Thoracic aorta (tissue), 2 donors: Measurements from ENCODE around the gene CEP78. TPM values are rescaled to one million over a fixed set of nuclear protein-coding genes. Genes with fewer than 3 reads are reported as not detected.
A peak's percentile ranks its signal among the peaks of the same experiment; 100 is the strongest.

Source experiments
- ATAC-seq: fragments of 150-250 bp; one replicate; pipeline ENCODE4 v1.8.0; 2017; ENCODE audit warnings: low read depth; ENCODE audit not compliant: insufficient number of reproducible peaks, low FRiP score
- DNase-seq: peaks from one replicate; pipeline ENCODE4 v3.0.0-alpha.2; 2020; ENCODE audit warnings: low spot score
- H3K27ac ChIP-seq, 2 donors: fragments of 200-600 bp; sonication (generic); 1 replicate in 1 of 2; 2 replicates in 1 of 2; pipeline ENCODE4 v1.5.1; 2016; ENCODE audit warnings: mild to moderate bottlenecking in 2 of 2, moderate library complexity in 2 of 2
- H3K27me3 ChIP-seq: fragments of 200-600 bp; sonication (generic); replicated peaks from 2 replicates; pipeline ENCODE4 v1.6.0; 2016; ENCODE audit warnings: mild to moderate bottlenecking; ENCODE audit not compliant: insufficient read depth
- H3K36me3 ChIP-seq: fragments of 200-600 bp; sonication (generic); one replicate; pipeline ENCODE4 v1.5.1; 2016
- H3K4me1 ChIP-seq, 2 donors: fragments of 200-600 bp; sonication (generic); 1 replicate in 1 of 2; 2 replicates in 1 of 2; pipeline versions ENCODE4 v1.5.1 to v1.6.0; 2016; ENCODE audit warnings: low read depth in 2 of 2, mild to moderate bottlenecking in 1 of 2; ENCODE audit not compliant: control insufficient read depth in 1 of 2
- H3K4me3 ChIP-seq: fragments of 200-600 bp; sonication (generic); 2 replicates; pipeline ENCODE4 v1.5.1; 2016; ENCODE audit warnings: mild to moderate bottlenecking
- H3K9me3 ChIP-seq: fragments of 200-600 bp; sonication (generic); 2 replicates; pipeline ENCODE4 v1.5.1; 2016
- CTCF ChIP-seq: fragments of 200-600 bp; sonication (generic); IDR thresholded peaks from one replicate; pipeline ENCODE4 v1.5.1; 2019; ENCODE audit warnings: antibody characterized with exemption
- total RNA-seq, 2 donors: library from RNA; depleted of rRNA; stranded (reverse); fragments of >200 nt; gene quantifications; one replicate each; pipeline versions ENCODE4 v1.1.0 to v1.2.3, GENCODE V29; 2016

The CEP78 gene
- 10 to 100 TPM in 1 of 2 donors, 1 to 10 TPM in 1; 5.6 to 10.4 TPM for total RNA-seq

- Histone ChIP-seq H3K27me3 (no peaks in the 10 kb centered on the region), H3K9me3 (no peaks in the 10 kb centered on the region), H3K27ac (peak within 1 kb of the TSS; percentile 15 to 54), H3K4me1 (peaks cover 2 to 9% of the 10 kb centered on the region in 2 donors), H3K36me3 (no peaks in the 10 kb centered on the region), H3K4me3 (peak within 1 kb of the TSS; percentile 72)
- ATAC-seq (peak; percentile 95), DNase-seq (peak; percentile 51)
- TF ChIP-seq CTCF = no peak
Measured at GRCh38 chr9:78235762-78236550, at the start of gene CEP78. Gene CEP78, plus strand, starts transcription at chr9:78236075. Its CDS starts 276 bp downstream, at chr9:78236351.

- no peaks in the 10 kb centered on the region for H3K36me3 ChIP-seq
- H3K9me3 ChIP-seq = no peaks in the 10 kb centered on the region
- no peak overlapping the region for H3K4me3 ChIP-seq
- peaks cover 0 to 3% of the 10 kb centered on the region in 2 donors for H3K4me1 ChIP-seq
- H3K27ac ChIP-seq = no peak overlapping the region
- no peak for ATAC-seq
- no peak for DNase-seq
- H3K27me3 ChIP-seq = no peaks in the 10 kb centered on the region
- TF ChIP-seq CTCF = no peak
Measured at GRCh38 chr9:78187763-78188484, 48.0 kb upstream of the CEP78 start.

GRCh38 chr9:78188594-78188993 lies 47.3 kb upstream of the CEP78 start:
- Histone ChIP-seq H3K4me3 (no peak overlapping the region), H3K4me1 (peaks cover 0 to 3% of the 10 kb centered on the region in 2 donors), H3K9me3 (no peaks in the 10 kb centered on the region), H3K27me3 (no peaks in the 10 kb centered on the region), H3K27ac (no peak overlapping the region), H3K36me3 (no peaks in the 10 kb centered on the region)
- ATAC-seq = no peak
- TF ChIP-seq CTCF = no peak
- DNase-seq = no peak

- ATAC-seq (no peak), DNase-seq (no peak)
- Histone ChIP-seq H3K36me3 (no peaks in the 10 kb centered on the region), H3K9me3 (no peaks in the 10 kb centered on the region), H3K4me3 (no peak overlapping the region), H3K27ac (no peak overlapping the region), H3K4me1 (peaks cover 0 to 3% of the 10 kb centered on the region in 2 donors), H3K27me3 (no peaks in the 10 kb centered on the region)
- no peak for TF ChIP-seq CTCF
Measured at GRCh38 chr9:78189001-78189400, 46.9 kb upstream of the CEP78 start.

- ATAC-seq = no peak
- TF ChIP-seq CTCF = no peak
- no peaks in the 10 kb centered on the region for H3K36me3 ChIP-seq
Measured at GRCh38 chr9:78189461-78189860, 46.4 kb upstream of the CEP78 start.

More at GRCh38 chr9:78189461-78189860, 46.4 kb upstream of the CEP78 start:
- Histone ChIP-seq H3K4me1 (peaks cover 0 to 3% of the 10 kb centered on the region in 2 donors), H3K9me3 (no peaks in the 10 kb centered on the region), H3K4me3 (no peak overlapping the region), H3K27ac (no peak overlapping the region), H3K27me3 (no peaks in the 10 kb centered on the region)
- DNase-seq = no peak
